Upper lobe of right lung (tissue), 1 donor: ENCODE data around the gene SYNJ2. TPM values are rescaled to one million over a fixed set of nuclear protein-coding genes. Genes with fewer than 3 reads are reported as not detected.

Source experiments
- ATAC-seq: fragments of 200-7000 bp; cut with Tn5 transposase; one replicate; pipeline ENCODE4 v1.9.1; 2020; ENCODE audit warnings: mild to moderate bottlenecking, moderate library complexity
- DNase-seq: peaks from one replicate; pipeline ENCODE4 v3.0.0-alpha.2; 2020
- H3K27ac ChIP-seq: fragments of 200-600 bp; one replicate; pipeline ENCODE4 v1.8.0; 2022
- H3K27me3 ChIP-seq: fragments of 200-600 bp; one replicate; pipeline ENCODE4 v1.8.0; 2022; ENCODE audit warnings: mild to moderate bottlenecking
- H3K36me3 ChIP-seq: fragments of 200-600 bp; one replicate; pipeline ENCODE4 v1.8.0; 2022
- H3K4me1 ChIP-seq: fragments of 200-600 bp; one replicate; pipeline ENCODE4 v1.8.0; 2022
- H3K4me3 ChIP-seq: fragments of 200-600 bp; one replicate; pipeline ENCODE4 v1.8.0; 2022; ENCODE audit warnings: mild to moderate bottlenecking
- H3K9me3 ChIP-seq: fragments of 200-600 bp; one replicate; pipeline ENCODE4 v1.8.0; 2022
- intact Hi-C: fragments of 100-400 bp; cut with DNase I; formaldehyde crosslinking; loops from one replicate; pipeline ENCODE4 v1.11.0; 2022
- total RNA-seq: library from RNA; stranded (reverse); fragmentation: NEBNext Ultra II Directional; extraction: Animal tissue kit (Norgen Biotek cat#: 25700); gene quantifications from one replicate; pipeline ENCODE4 v1.2.1, GENCODE V29; 2021
- TF ChIP-seq, protein P1 (sequence below): fragments of 200-600 bp; IDR thresholded peaks from one replicate; pipeline ENCODE4 v1.8.0; 2022; ENCODE audit warnings: antibody characterized with exemption
- donor health status: DM: no; HTN: yes; CAD: no; lungs with severe emphysema.

SYNJ2 gene
- total RNA-seq, 1 donor from 2014 or later, result 7.2 TPM

GRCh38 chr6:157952861-157953351, 28.8 kb upstream of the SYNJ2 start:
- intact Hi-C loops, result no loop called here
- TF ChIP-seq, protein P1, sequence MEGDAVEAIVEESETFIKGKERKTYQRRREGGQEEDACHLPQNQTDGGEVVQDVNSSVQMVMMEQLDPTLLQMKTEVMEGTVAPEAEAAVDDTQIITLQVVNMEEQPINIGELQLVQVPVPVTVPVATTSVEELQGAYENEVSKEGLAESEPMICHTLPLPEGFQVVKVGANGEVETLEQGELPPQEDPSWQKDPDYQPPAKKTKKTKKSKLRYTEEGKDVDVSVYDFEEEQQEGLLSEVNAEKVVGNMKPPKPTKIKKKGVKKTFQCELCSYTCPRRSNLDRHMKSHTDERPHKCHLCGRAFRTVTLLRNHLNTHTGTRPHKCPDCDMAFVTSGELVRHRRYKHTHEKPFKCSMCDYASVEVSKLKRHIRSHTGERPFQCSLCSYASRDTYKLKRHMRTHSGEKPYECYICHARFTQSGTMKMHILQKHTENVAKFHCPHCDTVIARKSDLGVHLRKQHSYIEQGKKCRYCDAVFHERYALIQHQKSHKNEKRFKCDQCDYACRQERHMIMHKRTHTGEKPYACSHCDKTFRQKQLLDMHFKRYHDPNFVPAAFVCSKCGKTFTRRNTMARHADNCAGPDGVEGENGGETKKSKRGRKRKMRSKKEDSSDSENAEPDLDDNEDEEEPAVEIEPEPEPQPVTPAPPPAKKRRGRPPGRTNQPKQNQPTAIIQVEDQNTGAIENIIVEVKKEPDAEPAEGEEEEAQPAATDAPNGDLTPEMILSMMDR, result no peak

DNA sequence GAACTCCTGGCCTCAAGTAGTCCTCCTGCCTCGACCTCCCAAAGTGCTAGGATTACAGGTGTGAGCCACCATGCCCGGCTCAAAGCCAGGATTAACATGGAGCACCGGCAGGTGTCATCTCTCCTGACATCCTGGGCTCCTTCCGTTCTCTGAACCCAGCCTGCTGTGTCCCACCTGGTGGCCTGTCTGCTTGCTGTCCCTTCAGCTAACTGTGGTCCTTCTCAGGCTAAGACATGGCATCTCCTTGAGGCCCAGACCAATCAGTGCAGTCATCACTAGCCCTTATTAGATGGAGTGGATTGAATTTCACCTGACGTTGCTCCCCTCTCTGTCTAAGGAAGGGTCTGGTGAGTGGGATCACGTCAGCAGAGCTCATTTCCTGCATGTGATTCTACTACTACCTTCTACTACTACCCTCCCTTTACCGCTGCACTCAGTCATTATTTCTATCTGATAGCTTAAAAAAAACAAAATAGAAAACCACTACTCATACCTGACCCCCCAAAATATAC, 28.0 kb upstream of the SYNJ2 start:
- intact Hi-C loops, result no loop called here
- TF ChIP-seq, protein P1, result no peak
- Histone ChIP-seq H3K9me3 (peaks cover 13% of the 10 kb centered on the region), H3K4me1 (no peaks in the 10 kb centered on the region), H3K27ac (no peak overlapping the region), H3K27me3 (peaks cover 4% of the 10 kb centered on the region), H3K4me3 (peak overlapping the region; percentile 26), H3K36me3 (no peaks in the 10 kb centered on the region)
- ATAC-seq, result no peak
- no peak for DNase-seq

More at GRCh38 chr6:157952861-157953351, 28.8 kb upstream of the SYNJ2 start:
- DNase-seq (no peak), ATAC-seq (peak; percentile 36)
- no peaks in the 10 kb centered on the region for H3K4me1 ChIP-seq
- H3K27me3 ChIP-seq, result peaks cover 4% of the 10 kb centered on the region
- H3K27ac ChIP-seq, result no peak overlapping the region
- H3K4me3 ChIP-seq, result no peak overlapping the region
- no peaks in the 10 kb centered on the region for H3K36me3 ChIP-seq
- H3K9me3 ChIP-seq, result peaks cover 9% of the 10 kb centered on the region

DNA sequence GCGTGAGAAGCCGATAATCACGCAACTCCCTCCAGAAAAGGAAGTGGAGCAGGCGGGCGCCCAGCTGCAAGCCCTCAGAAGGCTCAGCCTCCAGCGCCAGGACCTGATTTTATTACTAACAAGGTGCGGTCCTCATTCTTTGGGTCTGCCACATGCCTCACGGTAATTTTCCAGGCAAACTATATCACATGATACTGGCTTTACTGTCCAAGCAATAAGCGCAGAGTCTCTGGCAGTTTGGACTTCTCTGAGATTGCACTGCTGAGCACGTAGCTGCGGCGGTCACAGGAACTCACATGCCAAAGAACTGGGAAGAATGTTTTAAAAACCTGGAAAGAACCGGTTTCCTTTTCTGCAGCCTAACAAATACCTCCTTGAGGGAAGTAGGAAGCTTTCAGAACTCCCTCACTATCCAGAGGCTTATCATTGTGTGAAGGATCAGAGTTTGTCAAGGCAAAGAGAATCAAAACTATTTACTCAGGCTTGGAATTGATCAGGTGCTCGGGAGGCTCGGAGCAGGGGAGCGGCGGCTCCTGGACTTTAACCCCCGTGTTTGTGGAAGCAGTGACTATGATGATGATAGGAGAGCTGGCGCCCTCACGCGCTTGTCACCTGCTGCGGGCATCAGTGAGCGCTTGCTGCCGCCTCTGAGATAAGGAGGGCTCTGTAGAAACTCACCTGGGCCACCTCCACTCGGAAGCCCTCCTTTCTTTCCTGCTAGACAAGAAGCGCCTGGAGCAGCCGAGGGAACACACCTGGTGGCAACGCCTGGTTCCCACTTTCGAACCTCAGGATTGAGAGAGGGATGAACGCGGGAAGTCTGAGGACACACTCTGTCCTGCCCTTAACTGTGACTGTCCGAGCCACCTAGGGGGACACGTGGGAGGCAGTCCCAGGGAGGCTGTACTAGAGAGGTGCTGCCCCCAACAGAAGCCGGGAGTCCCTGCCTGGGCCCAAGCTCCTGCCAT, 27.2 kb upstream of the SYNJ2 start:
- DNase-seq, result no peak
- intact Hi-C loops, result no loop called here
- TF ChIP-seq, protein P1, result no peak
- H3K27ac ChIP-seq, result no peak overlapping the region
- H3K27me3 ChIP-seq, result peaks cover 4% of the 10 kb centered on the region
- H3K9me3 ChIP-seq, result peaks cover 20% of the 10 kb centered on the region
- H3K4me1 ChIP-seq, result no peaks in the 10 kb centered on the region
- peak; percentile 60 for ATAC-seq
- peak overlapping the region; percentile 26 for H3K4me3 ChIP-seq
- no peaks in the 10 kb centered on the region for H3K36me3 ChIP-seq

- TF ChIP-seq, protein P1, result no peak
- peaks cover 15% of the 10 kb centered on the region for H3K9me3 ChIP-seq
- H3K4me3 ChIP-seq, result no peak overlapping the region
- H3K27me3 ChIP-seq, result peaks cover 4% of the 10 kb centered on the region
- no peaks in the 10 kb centered on the region for H3K36me3 ChIP-seq
- no peak overlapping the region for H3K27ac ChIP-seq
- DNase-seq (no peak), ATAC-seq (no peak)
- H3K4me1 ChIP-seq, result no peaks in the 10 kb centered on the region
- intact Hi-C loops, result no loop called here
Observed at GRCh38 chr6:157955675-157956074, 26.0 kb upstream of the SYNJ2 start.

- no peak for ATAC-seq
Observed at GRCh38 chr6:157956171-157956730, 25.4 kb upstream of the SYNJ2 start.

More at GRCh38 chr6:157956171-157956730, 25.4 kb upstream of the SYNJ2 start:
- no peak for DNase-seq
- intact Hi-C loops, result no loop called here
- TF ChIP-seq, protein P1, result no peak
- no peaks in the 10 kb centered on the region for H3K4me1 ChIP-seq
- H3K4me3 ChIP-seq, result no peak overlapping the region
- H3K27me3 ChIP-seq, result peaks cover 4% of the 10 kb centered on the region
- H3K9me3 ChIP-seq, result peaks cover 15% of the 10 kb centered on the region
- H3K36me3 ChIP-seq, result no peaks in the 10 kb centered on the region
- no peak overlapping the region for H3K27ac ChIP-seq
